Gastrocnemius medialis (tissue), 4 donors: ENCODE data around the gene TAGLN. TPM values are rescaled to one million over a fixed set of nuclear protein-coding genes. Genes with fewer than 3 reads are reported as not detected.

Experiments used
- ATAC-seq, 2 donors: fragments of 150-250 bp; one replicate each; pipeline ENCODE4 v1.9.1; 2016
- DNase-seq, 2 donors: peaks; one replicate each; pipeline ENCODE4 v3.0.0-alpha.2; 2019
- H3K27ac ChIP-seq, 4 donors: fragments of 200-600 bp; sonication (generic); 1 replicate in 1 of 4; 2 replicates in 3 of 4; pipeline ENCODE4 v1.5.1; 2016 to 2018; ENCODE audit warnings: mild to moderate bottlenecking in 2 of 4, moderate library complexity in 1 of 4
- H3K27me3 ChIP-seq, 3 donors: fragments of 200-600 bp; sonication (generic) in 2 of 3; 1 replicate in 1 of 3; 2 replicates in 2 of 3; pipeline versions ENCODE4 v1.5.1 to v1.6.0; 2016 to 2019; ENCODE audit warnings: mild to moderate bottlenecking in 1 of 3, moderate library complexity in 1 of 3
- H3K36me3 ChIP-seq, 2 donors: fragments of 200-600 bp; sonication (generic) in 1 of 2; one replicate each; pipeline ENCODE4 v1.5.1; 2017 to 2018
- H3K4me1 ChIP-seq, 2 donors: fragments of 200-600 bp; sonication (generic) in 1 of 2; one replicate each; pipeline ENCODE4 v1.5.1; 2016 to 2017; ENCODE audit warnings: mild to moderate bottlenecking in 2 of 2
- H3K4me3 ChIP-seq, 4 donors: fragments of 200-600 bp; sonication (generic) in 3 of 4; 1 replicate in 1 of 4; 2 replicates in 3 of 4; pipeline ENCODE4 v1.5.1; 2016 to 2019; ENCODE audit warnings: mild to moderate bottlenecking in 2 of 4
- H3K9me3 ChIP-seq, 3 donors: fragments of 200-600 bp; sonication (generic) in 2 of 3; 1 replicate in 1 of 3; 2 replicates in 2 of 3; pipeline ENCODE4 v1.5.1; 2016 to 2019
- POLR2A ChIP-seq, 2 donors: fragments of 450-650 bp; IDR thresholded peaks; one replicate each; pipeline ENCODE4 v1.6.1; 2017; ENCODE audit warnings: antibody characterized with exemption in 2 of 2, mild to moderate bottlenecking in 2 of 2, moderate library complexity in 2 of 2
- in situ Hi-C, 4 donors: fragments of 200-750 bp; cut with MboI; loops; one replicate each; pipeline versions ENCODE4 v1.15.0 to v1.8.0; 2017; ENCODE audit warnings: low sequenced_read_pairs in 4 of 4
- intact Hi-C: fragments of 100-400 bp; cut with DNase I; formaldehyde crosslinking; loops from one replicate; pipeline ENCODE4 v1.15.1; 2023; ENCODE audit warnings: low total_unique reads
- total RNA-seq, 4 donors: library from RNA; depleted of rRNA; stranded (reverse); fragments of >200 nt; gene quantifications; one replicate each; pipeline versions ENCODE4 v1.1.0 to v1.2.3, GENCODE V29; 2016
- TF ChIP-seq, protein P1 (sequence below), 5 experiments: fragments of 450-650 bp in 3 of 5; fragments of 200-600 bp in 2 of 5; sonication (generic) in 2 of 5; IDR thresholded peaks in 4 of 5; conservative IDR thresholded peaks in 1 of 5; 1 replicate in 4 of 5; 2 replicates in 1 of 5; pipeline ENCODE4 v1.5.1; 2016 to 2019; ENCODE audit warnings: antibody characterized with exemption in 5 of 5, mild to moderate bottlenecking in 3 of 5, moderate library complexity in 3 of 5

TAGLN gene
- total RNA-seq, 4 donors from 2014 or later, result 27.4 to 191 (median 124) TPM

DNA sequence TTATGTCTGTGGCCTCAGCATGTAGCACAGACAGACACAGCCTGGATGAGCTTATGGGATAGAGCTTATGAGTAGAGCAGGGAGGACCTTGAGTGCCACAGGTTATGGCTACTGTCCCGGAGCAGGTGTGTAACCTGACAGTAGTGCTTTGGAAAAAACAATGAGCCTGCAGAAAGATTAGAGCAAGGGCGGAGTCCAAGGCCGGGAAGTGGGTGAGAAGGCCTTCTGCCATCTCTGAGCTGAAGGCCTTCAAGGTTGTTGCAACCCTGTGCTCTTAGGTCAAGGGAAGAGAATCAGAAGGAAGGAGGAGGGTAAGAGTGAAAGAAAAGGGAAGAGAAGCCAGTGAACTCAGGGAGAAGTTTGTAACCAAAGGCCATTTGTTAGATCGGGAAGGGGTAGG, 3.9 kb upstream of the TAGLN start:
- no peaks in the 10 kb centered on the region for H3K27me3 ChIP-seq
- H3K9me3 ChIP-seq, result no peaks in the 10 kb centered on the region
- H3K27ac ChIP-seq, result no peak overlapping the region
- DNase-seq (no peak), ATAC-seq (no peak)
- peaks cover 7 to 13% of the 10 kb centered on the region in 2 donors for H3K4me1 ChIP-seq
- peaks cover 0 to 44% of the 10 kb centered on the region in 2 donors for H3K36me3 ChIP-seq
- intact Hi-C loops, result no loop called here
- no peak overlapping the region for H3K4me3 ChIP-seq
- in situ Hi-C loops, result no loop called here
- TF ChIP-seq POLR2A (IDR thresholded peaks at IDR 0.05), result no peak

DNA sequence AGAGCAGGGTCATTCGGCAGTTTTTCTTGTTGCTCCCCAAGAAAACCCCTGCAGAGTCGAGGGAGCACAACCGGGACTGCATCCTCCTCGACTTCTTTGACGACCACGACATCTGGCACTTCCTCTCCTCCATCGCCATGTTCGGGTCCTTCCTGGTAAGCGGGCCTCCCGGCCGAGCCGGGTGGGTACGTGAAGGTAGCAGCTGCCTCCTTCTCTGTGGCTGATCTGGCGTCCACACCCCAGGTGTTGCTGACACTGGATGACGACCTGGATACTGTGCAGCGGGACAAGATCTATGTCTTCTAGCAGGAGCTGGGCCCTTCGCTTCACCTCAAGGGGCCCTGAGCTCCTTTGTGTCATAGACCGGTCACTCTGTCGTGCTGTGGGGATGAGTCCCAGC, 3.4 kb upstream of the TAGLN start:
- TF ChIP-seq, protein P1, sequence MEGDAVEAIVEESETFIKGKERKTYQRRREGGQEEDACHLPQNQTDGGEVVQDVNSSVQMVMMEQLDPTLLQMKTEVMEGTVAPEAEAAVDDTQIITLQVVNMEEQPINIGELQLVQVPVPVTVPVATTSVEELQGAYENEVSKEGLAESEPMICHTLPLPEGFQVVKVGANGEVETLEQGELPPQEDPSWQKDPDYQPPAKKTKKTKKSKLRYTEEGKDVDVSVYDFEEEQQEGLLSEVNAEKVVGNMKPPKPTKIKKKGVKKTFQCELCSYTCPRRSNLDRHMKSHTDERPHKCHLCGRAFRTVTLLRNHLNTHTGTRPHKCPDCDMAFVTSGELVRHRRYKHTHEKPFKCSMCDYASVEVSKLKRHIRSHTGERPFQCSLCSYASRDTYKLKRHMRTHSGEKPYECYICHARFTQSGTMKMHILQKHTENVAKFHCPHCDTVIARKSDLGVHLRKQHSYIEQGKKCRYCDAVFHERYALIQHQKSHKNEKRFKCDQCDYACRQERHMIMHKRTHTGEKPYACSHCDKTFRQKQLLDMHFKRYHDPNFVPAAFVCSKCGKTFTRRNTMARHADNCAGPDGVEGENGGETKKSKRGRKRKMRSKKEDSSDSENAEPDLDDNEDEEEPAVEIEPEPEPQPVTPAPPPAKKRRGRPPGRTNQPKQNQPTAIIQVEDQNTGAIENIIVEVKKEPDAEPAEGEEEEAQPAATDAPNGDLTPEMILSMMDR (IDR thresholded peaks at IDR 0.05 in 4 of 5, conservative IDR thresholded peaks at IDR 0.05 in 1 of 5), result no peak
- no peak for TF ChIP-seq POLR2A (IDR thresholded peaks at IDR 0.05)
- intact Hi-C loops, result no loop called here
- in situ Hi-C loops, result no loop called here
- DNase-seq (no peak), ATAC-seq (no peak)
- peaks cover 0 to 38% of the 10 kb centered on the region in 2 donors for H3K36me3 ChIP-seq
- H3K27me3 ChIP-seq, result no peaks in the 10 kb centered on the region
- H3K27ac ChIP-seq, result no peak overlapping the region
- H3K9me3 ChIP-seq, result no peaks in the 10 kb centered on the region
- H3K4me3 ChIP-seq, result no peak overlapping the region
- H3K4me1 ChIP-seq, result peaks cover 7 to 13% of the 10 kb centered on the region in 2 donors

DNA sequence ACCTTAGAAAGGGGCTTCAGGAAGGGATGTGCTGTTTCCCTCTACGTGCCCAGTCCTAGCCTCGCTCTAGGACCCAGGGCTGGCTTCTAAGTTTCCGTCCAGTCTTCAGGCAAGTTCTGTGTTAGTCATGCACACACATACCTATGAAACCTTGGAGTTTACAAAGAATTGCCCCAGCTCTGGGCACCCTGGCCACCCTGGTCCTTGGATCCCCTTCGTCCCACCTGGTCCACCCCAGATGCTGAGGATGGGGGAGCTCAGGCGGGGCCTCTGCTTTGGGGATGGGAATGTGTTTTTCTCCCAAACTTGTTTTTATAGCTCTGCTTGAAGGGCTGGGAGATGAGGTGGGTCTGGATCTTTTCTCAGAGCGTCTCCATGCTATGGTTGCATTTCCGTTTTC, 2.2 kb upstream of the TAGLN start:
- in situ Hi-C loops (no loop called here), intact Hi-C loops (no loop called here)
- no peak for TF ChIP-seq POLR2A (IDR thresholded peaks at IDR 0.05)
- TF ChIP-seq, protein P1 (IDR thresholded peaks at IDR 0.05 in 4 of 5, conservative IDR thresholded peaks at IDR 0.05 in 1 of 5), result no peak
- H3K27ac ChIP-seq, result peak overlapping the region in 1 of 4 donors; percentile 77
- no peak for DNase-seq
- peaks cover 14 to 23% of the 10 kb centered on the region in 2 donors for H3K4me1 ChIP-seq
- peaks cover 0 to 26% of the 10 kb centered on the region in 2 donors for H3K36me3 ChIP-seq
- no peaks in the 10 kb centered on the region for H3K9me3 ChIP-seq
- ATAC-seq, result no peak
- no peaks in the 10 kb centered on the region for H3K27me3 ChIP-seq
- no peak overlapping the region for H3K4me3 ChIP-seq

DNA sequence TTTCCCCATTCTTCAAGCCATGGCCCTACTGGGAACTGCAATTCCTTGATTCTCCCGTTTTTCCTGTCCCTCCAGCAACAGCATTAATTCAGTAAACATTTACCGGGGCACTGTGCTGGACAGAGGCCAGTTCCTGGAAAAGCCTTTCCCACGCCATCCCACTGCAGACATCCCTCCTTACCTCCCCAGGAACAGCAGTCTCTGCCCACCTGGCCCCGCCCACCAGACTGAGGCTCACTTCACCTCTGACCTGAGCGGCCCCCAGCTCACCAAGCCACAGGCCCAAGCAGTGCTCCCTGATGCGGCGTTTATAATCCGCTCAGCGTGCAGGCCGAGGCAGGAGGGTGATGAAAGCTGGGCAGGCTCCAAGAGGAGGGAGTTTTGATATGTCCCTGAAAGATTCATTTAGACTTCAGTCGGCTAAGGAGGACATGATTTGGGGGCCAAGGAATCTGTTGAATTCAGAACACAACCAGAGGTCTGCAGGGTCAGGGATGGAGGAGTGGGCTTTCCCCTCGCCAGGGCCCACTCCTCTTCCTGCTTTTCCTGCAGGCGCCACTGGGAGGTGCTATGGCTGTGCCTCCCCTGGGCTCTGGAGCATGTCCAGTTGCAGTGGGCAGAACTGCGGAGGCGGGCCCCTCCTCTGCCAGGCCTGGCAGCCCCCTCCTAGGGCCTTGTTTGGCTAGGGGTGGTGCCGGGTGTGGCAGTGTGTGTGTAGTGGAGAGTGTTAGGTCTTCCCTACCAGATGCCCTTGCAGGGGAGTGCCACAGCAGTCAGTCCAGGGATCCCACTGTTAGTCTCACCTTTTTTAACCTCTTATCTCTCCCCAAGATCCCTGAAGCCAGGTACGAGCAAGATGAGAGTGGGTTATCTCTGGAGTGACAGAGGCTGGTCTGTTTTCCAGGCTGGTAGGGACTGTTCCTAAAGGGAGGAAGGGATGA, 1.4 kb upstream of the TAGLN start:
- ATAC-seq (no peak), DNase-seq (no peak)
- in situ Hi-C loops (no loop called here), intact Hi-C loops (no loop called here)
- Histone ChIP-seq H3K9me3 (no peaks in the 10 kb centered on the region), H3K4me1 (peaks cover 18 to 28% of the 10 kb centered on the region in 2 donors), H3K4me3 (peak overlapping the region in 2 of 4 donors; percentile 42 to 57), H3K27me3 (no peaks in the 10 kb centered on the region), H3K27ac (peak overlapping the region; percentile 74 to 78 (median 76)), H3K36me3 (peaks cover 0 to 18% of the 10 kb centered on the region in 2 donors)
- TF ChIP-seq, protein P1 (IDR thresholded peaks at IDR 0.05 in 4 of 5, conservative IDR thresholded peaks at IDR 0.05 in 1 of 5), result peak in 3 of 5 experiments; percentile 24 to 41 (median 33)
- no peak for TF ChIP-seq POLR2A (IDR thresholded peaks at IDR 0.05)

DNA sequence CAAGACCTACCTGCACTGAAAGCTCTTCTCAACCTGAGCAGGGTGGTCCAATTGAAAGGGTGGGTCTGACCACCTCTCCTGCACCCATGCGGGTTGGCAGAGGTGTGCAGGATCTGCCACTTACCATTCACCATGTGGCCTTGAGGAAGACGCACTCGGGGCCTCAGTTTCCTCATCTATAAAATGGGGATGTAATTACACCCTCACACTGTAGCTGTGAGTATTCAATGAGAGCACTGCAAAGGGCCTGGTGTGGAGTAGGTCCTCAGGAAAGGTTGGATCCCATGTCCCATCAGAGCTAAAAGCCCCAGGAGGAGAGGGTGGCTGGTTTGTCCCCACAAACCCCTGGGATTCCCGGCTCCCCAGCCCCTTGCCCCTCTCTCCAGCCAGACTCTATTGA, 557 bp upstream of the TAGLN start:
- Histone ChIP-seq H3K9me3 (no peaks in the 10 kb centered on the region), H3K36me3 (peaks cover 0 to 17% of the 10 kb centered on the region in 2 donors), H3K4me3 (peak overlapping the region; percentile 40 to 57 (median 44)), H3K4me1 (peaks cover 16 to 26% of the 10 kb centered on the region in 2 donors), H3K27me3 (no peaks in the 10 kb centered on the region), H3K27ac (peak overlapping the region; percentile 74 to 78 (median 76))
- no peak for TF ChIP-seq POLR2A (IDR thresholded peaks at IDR 0.05)
- TF ChIP-seq, protein P1 (IDR thresholded peaks at IDR 0.05 in 4 of 5, conservative IDR thresholded peaks at IDR 0.05 in 1 of 5), result no peak
- intact Hi-C loops, result no loop called here
- ATAC-seq (no peak), DNase-seq (no peak)
- in situ Hi-C loops, result no loop called here
